GM19395 (cell line): ENCODE measurements around the gene CAMK4.

ENCODE experiments used
- ATAC-seq: cut with Tn5 transposase; IDR thresholded peaks from one replicate; pipeline ENCODE4 v1.9.1; 2021; ENCODE audit warnings: mild to moderate bottlenecking, moderate library complexity; ENCODE audit not compliant: unreplicated experiment

Gene CAMK4

GRCh38 chr5:111228520-111229220 lies 4.5 kb downstream of the CAMK4 start:
- ATAC-seq: no peak

- ATAC-seq: peak; percentile 31
These were observed 5.1 kb downstream of the CAMK4 start for GRCh38 chr5:111229221-111229835.

- ATAC-seq: peak; percentile 32
These were observed 6.0 kb downstream of the CAMK4 start for GRCh38 chr5:111229871-111230810.

GRCh38 chr5:111231119-111231518 lies 6.9 kb downstream of the CAMK4 start:
- no peak for ATAC-seq

GRCh38 chr5:111232311-111233051 lies 8.3 kb downstream of the CAMK4 start:
- no peak for ATAC-seq

- no peak for ATAC-seq
These were observed 8.8 kb downstream of the CAMK4 start for GRCh38 chr5:111233052-111233374.

- peak; percentile 42 for ATAC-seq
These were observed 9.9 kb downstream of the CAMK4 start for GRCh38 chr5:111234125-111234524.

GRCh38 chr5:111235635-111236034 lies 11.5 kb downstream of the CAMK4 start:
- no peak for ATAC-seq

GRCh38 chr5:111236348-111236747 lies 12.2 kb downstream of the CAMK4 start:
- ATAC-seq: no peak

- no peak for ATAC-seq
These were observed 12.8 kb downstream of the CAMK4 start for GRCh38 chr5:111236995-111237394.

GRCh38 chr5:111237470-111237869 lies 13.3 kb downstream of the CAMK4 start:
- no peak for ATAC-seq

GRCh38 chr5:111238431-111239225 lies 14.4 kb downstream of the CAMK4 start:
- ATAC-seq: no peak

- ATAC-seq: no peak
These were observed 17.5 kb downstream of the CAMK4 start for GRCh38 chr5:111241696-111242095.

- ATAC-seq: no peak
These were observed 18.4 kb downstream of the CAMK4 start for GRCh38 chr5:111242606-111243005.

GRCh38 chr5:111243318-111243717 lies 19.1 kb downstream of the CAMK4 start:
- ATAC-seq: no peak

GRCh38 chr5:111245654-111246053 lies 21.5 kb downstream of the CAMK4 start:
- ATAC-seq: no peak

- no peak for ATAC-seq
These were observed 22.3 kb downstream of the CAMK4 start for GRCh38 chr5:111246459-111246858.

- no peak for ATAC-seq
These were observed 24.4 kb downstream of the CAMK4 start for GRCh38 chr5:111248571-111248970.

- ATAC-seq: no peak
These were observed 27.7 kb downstream of the CAMK4 start for GRCh38 chr5:111251921-111252320.
